ENCODE measurements around the gene IRX2. TPM values are rescaled to one million over a fixed set of nuclear protein-coding genes. Genes with fewer than 3 reads are reported as not detected.

The IRX2 gene
- total and polyA plus RNA-seq, 2 donors (not counting 1 experiment from before 2014, with no cell fraction given) = not detected

DNA sequence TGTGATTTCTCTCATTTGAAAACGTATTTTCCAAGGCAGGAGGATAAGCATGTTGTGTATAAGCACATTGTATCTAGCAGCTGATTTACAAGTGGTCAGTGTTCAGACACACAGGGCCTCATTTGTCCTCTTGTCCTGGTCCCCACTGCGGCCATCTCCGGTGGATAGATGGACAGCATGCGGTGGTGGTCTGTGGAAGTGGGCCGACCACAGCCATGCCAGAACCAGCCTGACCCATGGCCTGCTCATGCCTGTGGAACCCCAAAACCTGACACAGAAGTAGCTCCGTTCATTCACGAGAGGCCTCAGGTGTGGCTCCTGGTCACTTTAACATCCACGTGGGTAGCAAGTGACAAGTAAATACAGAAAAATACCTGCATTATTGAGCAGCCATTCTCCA is 14.6 kb downstream of the IRX2 start:
- Histone ChIP-seq H3K4me2 (replicated peaks; ENCODE audit: low read depth, low read length, poor library complexity, severe bottlenecking) (no peak overlapping the region), H3K27ac (ENCODE audit: low read length in 2 of 2) (no peak overlapping the region), H3K9me3 (ENCODE audit: control extremely low read depth in 1 of 3, control insufficient read depth in 2 of 3, insufficient read depth in 1 of 3, low read length in 2 of 3) (peaks cover 0 to 26% (median 0%) of the 10 kb centered on the region in 3 donors), H3K4me1 (ENCODE audit: control insufficient read depth in 2 of 2, insufficient read depth in 2 of 2, low read length in 2 of 2) (peaks cover 0 to 2% of the 10 kb centered on the region in 2 donors), H2AFZ (ENCODE audit: insufficient read depth, low read depth, low read length, poor library complexity, severe bottlenecking) (no peak overlapping the region), H3K79me2 (ENCODE audit: control insufficient read depth, insufficient read depth, low read length) (no peaks in the 10 kb centered on the region), H3K36me3 (replicated peaks in 1 of 2; ENCODE audit: control extremely low read depth in 1 of 2, control insufficient read depth in 1 of 2, extremely low read depth in 1 of 2, insufficient read depth in 2 of 2, low read length in 1 of 2) (no peaks in the 10 kb centered on the region), H3K9ac (ENCODE audit: low read length) (no peak overlapping the region), H3K4me3 (ENCODE audit: control extremely low read depth in 1 of 5, extremely low read depth in 1 of 5, insufficient read depth in 1 of 5, low read depth in 2 of 5, low read length in 4 of 5) (no peak overlapping the region), H3K27me3 (replicated peaks in 1 of 4; ENCODE audit: control extremely low read depth in 1 of 4, control insufficient read depth in 3 of 4, insufficient read depth in 4 of 4, low read length in 3 of 4) (peaks cover 0 to 34% (median 16%) of the 10 kb centered on the region in 4 experiments), H4K20me1 (ENCODE audit: control insufficient read depth, insufficient read depth, low read length, poor library complexity, severe bottlenecking) (no peaks in the 10 kb centered on the region)
- intact Hi-C loops (cut with micrococcal nuclease) = no loop called here
- Mint-ChIP-seq H3K27ac (no peak overlapping the region), H3K4me3 (no peak overlapping the region), H3K9me3 (ENCODE audit: insufficient read depth) (no peaks in the 10 kb centered on the region), H3K27me3 (peaks cover 43% of the 10 kb centered on the region), H3K4me1 (no peaks in the 10 kb centered on the region)
- CTCF ChIA-PET = no interaction called here
- DNase-seq (no peak), ATAC-seq (ENCODE audit: low read depth) (no peak)
- POLR2A ChIA-PET = no interaction called here
- 77% methylated on average over 7 of the region's 8 CpGs for WGBS (ENCODE audit: insufficient coverage)
- TF ChIP-seq, protein P1, sequence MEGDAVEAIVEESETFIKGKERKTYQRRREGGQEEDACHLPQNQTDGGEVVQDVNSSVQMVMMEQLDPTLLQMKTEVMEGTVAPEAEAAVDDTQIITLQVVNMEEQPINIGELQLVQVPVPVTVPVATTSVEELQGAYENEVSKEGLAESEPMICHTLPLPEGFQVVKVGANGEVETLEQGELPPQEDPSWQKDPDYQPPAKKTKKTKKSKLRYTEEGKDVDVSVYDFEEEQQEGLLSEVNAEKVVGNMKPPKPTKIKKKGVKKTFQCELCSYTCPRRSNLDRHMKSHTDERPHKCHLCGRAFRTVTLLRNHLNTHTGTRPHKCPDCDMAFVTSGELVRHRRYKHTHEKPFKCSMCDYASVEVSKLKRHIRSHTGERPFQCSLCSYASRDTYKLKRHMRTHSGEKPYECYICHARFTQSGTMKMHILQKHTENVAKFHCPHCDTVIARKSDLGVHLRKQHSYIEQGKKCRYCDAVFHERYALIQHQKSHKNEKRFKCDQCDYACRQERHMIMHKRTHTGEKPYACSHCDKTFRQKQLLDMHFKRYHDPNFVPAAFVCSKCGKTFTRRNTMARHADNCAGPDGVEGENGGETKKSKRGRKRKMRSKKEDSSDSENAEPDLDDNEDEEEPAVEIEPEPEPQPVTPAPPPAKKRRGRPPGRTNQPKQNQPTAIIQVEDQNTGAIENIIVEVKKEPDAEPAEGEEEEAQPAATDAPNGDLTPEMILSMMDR (IDR thresholded peaks at IDR 0.05) = no peak
- TF ChIP-seq EZH2 (IDR thresholded peaks at IDR 0.05; ENCODE audit: borderline replicate concordance, insufficient read depth, low read depth, low read length, poor library complexity, severe bottlenecking) = no peak

DNA sequence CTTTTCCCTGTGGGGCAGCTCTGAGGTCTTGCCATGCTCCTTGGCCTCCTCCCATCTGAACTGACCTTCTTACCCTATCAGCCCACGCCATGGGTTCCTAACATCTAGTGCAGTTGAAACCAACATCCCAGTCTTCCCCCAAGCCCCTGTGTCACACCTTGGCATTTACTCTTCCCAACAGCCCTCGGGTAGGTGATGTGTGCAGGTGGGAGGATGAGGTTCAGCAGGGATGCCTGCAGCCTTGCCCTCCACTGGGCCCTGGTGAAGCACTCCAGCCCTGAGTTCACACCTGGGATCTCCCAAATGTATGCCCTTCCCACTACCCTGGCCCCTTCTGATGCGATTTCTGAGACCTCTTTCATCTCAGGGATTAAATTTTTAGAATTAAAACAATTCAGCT is 15.5 kb downstream of the IRX2 start:
- TF ChIP-seq EZH2 (IDR thresholded peaks at IDR 0.05; ENCODE audit: borderline replicate concordance, insufficient read depth, low read depth, low read length, poor library complexity, severe bottlenecking) = no peak
- TF ChIP-seq, protein P1 (IDR thresholded peaks at IDR 0.05) = no peak
- no peak overlapping the region for H3K4me3 Mint-ChIP-seq
- Histone ChIP-seq H3K9ac (ENCODE audit: low read length) (no peak overlapping the region), H3K9me3 (ENCODE audit: control extremely low read depth in 1 of 3, control insufficient read depth in 2 of 3, insufficient read depth in 1 of 3, low read length in 2 of 3) (peaks cover 0 to 25% (median 0%) of the 10 kb centered on the region in 3 donors), H3K79me2 (ENCODE audit: control insufficient read depth, insufficient read depth, low read length) (no peaks in the 10 kb centered on the region), H4K20me1 (ENCODE audit: control insufficient read depth, insufficient read depth, low read length, poor library complexity, severe bottlenecking) (no peaks in the 10 kb centered on the region), H3K27me3 (replicated peaks in 1 of 4; ENCODE audit: control extremely low read depth in 1 of 4, control insufficient read depth in 3 of 4, insufficient read depth in 4 of 4, low read length in 3 of 4) (peaks cover 0 to 30% (median 11%) of the 10 kb centered on the region in 4 experiments), H3K36me3 (replicated peaks in 1 of 2; ENCODE audit: control extremely low read depth in 1 of 2, control insufficient read depth in 1 of 2, extremely low read depth in 1 of 2, insufficient read depth in 2 of 2, low read length in 1 of 2) (no peaks in the 10 kb centered on the region), H3K27ac (ENCODE audit: low read length in 2 of 2) (no peak overlapping the region), H3K4me2 (replicated peaks; ENCODE audit: low read depth, low read length, poor library complexity, severe bottlenecking) (no peak overlapping the region), H2AFZ (ENCODE audit: insufficient read depth, low read depth, low read length, poor library complexity, severe bottlenecking) (no peak overlapping the region), H3K4me1 (ENCODE audit: control insufficient read depth in 2 of 2, insufficient read depth in 2 of 2, low read length in 2 of 2) (peaks cover 0 to 2% of the 10 kb centered on the region in 2 donors), H3K4me3 (ENCODE audit: control extremely low read depth in 1 of 5, extremely low read depth in 1 of 5, insufficient read depth in 1 of 5, low read depth in 2 of 5, low read length in 4 of 5) (no peak overlapping the region)
- H3K9me3 Mint-ChIP-seq (ENCODE audit: insufficient read depth) = no peaks in the 10 kb centered on the region
- H3K27me3 Mint-ChIP-seq = peaks cover 35% of the 10 kb centered on the region
- no peaks in the 10 kb centered on the region for H3K4me1 Mint-ChIP-seq
- ATAC-seq (ENCODE audit: low read depth) = no peak
- POLR2A ChIA-PET = no interaction called here
- CTCF ChIA-PET = no interaction called here
- WGBS (ENCODE audit: insufficient coverage) = 100% methylated on average over 1 of the region's 3 CpGs
- intact Hi-C loops (cut with micrococcal nuclease) = no loop called here
- no peak for DNase-seq
- H3K27ac Mint-ChIP-seq = no peak overlapping the region
